D341Med (cell line): ENCODE data around the gene CCR3.

ENCODE experiments used
- DNase-seq: peaks from one replicate; pipeline ENCODE4 v3.0.0; 2012; ENCODE audit warnings: low spot score

CCR3 gene

DNA sequence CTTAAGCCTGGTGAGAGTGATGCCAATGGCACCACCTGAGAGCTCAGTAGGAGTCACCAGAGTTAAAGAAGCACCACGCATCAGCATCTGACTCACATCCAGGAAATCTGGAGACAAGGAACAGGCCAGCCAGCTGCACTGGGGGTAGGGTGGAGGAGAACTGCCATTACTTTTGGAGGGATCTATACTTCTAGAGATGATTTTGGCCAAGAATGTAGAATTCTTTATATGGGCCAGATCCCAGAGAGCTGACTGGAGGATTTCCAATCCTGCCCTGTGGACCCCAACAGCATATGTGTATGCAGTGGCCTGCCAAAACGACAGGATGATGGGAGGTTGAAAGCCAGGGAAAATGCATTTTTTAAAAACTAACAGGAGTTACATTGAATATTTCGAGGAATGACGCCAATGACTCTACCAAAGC, 29.8 kb downstream of the CCR3 start:
- no peak for DNase-seq

DNA sequence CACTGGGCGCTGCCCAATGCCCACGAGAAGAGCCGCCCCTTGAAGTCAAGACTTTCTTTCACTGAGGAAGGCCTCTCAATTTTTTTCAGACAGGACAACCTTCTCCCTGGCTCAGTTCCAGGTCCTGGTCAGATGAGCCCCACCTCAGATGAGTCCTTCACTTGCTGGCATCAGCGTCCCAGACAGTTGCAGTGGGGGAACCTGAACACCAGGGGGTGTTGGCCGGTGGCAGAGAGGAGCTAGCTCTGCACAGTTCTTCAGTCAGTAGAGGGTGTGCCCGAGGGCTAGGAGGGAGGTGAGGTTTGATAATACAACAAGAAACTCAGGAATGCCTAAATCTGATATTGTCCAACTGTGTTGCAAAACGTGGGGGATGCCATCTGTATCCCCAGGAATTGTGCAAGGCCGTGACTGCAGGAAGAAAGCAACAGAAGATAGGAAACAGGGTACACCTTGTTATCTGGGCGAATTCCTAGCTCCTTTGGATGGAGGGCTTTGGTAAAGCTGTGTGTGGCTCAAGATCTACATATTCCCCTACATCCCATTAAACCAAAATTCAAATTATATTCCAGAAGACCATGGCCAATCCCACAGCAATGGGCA, 34.3 kb downstream of the CCR3 start:
- DNase-seq: no peak

- no peak for DNase-seq
These were observed 35.2 kb downstream of the CCR3 start for GRCh38 chr3:46277476-46277875.

- DNase-seq: no peak
These were observed 36.8 kb downstream of the CCR3 start for GRCh38 chr3:46278816-46279672.

DNA sequence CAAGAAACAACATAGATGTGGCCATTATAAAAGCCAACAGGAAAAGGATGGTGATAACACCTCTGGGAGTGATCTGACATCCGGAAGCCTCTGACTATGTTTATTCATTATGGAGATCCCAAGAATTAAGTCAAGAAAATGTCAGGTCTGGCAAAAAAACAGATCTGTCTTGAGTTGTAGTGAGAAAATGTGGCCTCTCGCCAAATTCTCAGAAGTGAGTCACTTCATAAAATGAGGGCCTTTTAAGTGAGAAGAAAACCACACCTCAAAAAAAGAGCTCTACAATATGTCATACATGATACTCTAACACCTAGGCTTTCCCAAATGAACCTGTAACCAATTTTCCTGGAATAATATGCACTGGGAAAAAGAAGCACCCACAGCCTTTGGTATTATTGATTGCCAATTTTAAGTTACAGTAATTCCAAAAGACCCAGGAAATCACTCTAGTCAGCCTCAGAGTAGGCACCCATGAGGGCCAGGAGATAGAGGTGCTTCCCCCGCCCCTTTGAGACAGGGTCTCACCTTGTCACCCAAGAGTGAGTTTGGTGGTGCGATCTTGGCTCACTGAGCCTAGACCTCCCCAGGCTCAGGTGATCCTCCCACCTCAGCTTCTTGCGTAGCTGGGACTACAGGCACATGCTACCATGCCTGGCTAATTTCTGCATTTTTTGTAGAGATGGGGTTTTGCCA, 38.0 kb downstream of the CCR3 start:
- no peak for DNase-seq

DNA sequence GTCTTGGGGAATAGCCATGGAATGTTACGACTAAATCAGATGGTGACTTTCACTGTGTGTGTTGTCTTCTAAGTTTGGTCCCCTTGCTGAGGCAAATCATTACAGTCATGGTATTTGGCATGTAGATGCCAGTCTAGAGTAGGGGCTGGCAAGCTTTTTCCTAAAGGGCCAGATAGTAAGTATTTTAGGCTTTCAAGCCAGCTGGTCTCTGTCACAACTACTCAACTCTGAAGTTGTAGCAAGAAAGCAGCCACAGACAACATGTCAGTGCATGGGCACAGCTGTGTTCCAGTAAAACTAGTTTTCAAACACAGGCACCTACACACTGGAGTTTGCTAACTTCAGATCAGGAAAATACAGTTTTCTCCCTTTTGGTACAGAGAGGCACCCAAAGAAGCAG, 39.3 kb downstream of the CCR3 start:
- no peak for DNase-seq

DNA sequence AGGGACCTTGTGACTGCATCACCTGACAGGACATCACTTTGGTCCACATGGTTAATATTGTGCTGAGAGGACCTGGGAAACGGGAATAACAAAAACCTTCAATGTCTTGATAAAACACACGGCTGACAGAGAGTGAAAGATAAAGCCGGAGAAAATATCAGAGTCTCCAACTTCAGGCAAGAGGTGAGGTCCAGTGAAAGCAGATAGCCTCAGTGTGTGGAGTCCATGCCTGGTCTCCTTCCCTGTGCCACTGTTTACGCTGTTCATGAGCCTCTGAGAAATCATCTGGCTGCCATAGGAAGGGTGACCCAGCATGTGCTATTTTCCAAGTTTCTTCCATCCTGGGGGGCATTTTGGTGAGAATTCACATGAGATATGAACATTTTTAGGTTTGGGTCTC, 39.8 kb downstream of the CCR3 start:
- DNase-seq: no peak

DNA sequence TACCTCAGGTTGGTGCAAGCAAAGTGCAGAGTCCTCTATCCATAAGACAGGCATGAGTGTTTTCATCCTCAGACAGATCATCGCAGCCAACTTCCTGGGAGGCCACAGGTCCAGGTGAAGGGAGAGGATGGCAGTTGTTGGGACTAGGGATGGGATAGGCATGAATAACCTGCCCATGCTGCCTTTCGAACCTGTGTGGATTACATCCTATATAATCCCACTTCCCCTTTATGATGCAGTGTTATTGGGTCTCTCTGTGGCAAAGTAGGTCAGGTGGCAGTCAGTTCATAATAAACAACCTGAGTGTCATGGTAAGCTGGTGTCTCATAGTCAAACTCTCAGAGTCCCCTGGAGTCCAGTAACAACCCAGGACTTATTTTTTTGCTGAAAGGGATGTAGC, 40.4 kb downstream of the CCR3 start:
- DNase-seq: no peak

DNA sequence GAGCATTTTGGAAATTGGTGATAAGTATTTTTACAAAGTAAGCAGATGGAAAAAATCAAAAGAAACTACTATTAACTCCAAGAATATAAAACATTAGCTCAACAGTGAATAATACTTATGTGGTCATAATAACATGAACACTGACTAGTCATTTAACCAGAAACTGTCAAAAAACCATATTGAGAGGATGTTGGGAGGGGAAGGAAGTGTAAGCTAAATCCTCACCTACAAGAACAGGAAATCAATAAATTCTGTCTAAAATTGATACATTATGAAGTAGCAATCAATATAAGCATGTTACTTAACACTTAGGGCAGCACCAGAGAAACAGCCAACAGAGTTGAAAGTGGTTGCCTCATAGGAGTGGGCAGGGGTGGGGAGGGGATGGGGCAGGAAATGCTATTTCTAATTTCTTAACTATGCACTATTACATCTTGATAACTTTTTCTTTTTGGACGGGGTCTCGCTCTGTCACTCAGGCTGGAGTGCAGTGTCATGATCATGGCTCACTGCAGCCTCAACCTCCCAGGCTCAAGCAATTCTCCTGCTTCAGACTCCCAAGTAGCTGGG, 41.7 kb downstream of the CCR3 start:
- DNase-seq: no peak

- DNase-seq: no peak
These were observed 42.9 kb downstream of the CCR3 start for GRCh38 chr3:46284981-46285683.

DNA sequence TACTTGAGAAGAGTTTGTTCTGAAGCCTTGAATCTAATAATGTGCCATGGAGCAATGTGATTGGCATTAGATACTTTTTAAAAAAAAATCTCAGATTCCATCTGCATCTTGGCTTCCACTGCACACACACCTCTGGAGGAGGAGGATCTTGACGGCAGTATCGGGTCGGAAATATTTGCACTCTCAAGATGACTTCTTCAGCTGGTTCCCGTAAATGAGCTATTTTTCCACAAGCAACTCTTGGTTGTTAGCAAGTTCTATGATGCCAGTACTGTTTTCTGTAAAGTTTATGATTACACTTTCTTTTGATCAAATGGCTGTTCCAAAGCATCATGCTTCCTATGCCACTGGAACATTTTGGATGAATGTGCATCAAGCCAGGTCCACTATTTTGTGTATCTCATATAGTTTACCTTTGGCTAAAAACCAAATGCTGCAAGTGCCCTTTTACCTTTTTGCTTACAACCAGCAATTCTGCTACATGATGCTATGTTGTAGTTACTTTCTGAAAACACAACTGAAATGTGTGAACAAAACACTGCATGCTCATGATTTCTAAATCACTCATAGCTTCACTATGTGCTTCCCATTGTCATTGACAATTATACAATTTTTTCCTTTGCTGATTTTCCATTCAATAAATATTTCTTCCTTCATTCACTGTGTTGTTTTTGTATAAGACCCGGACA, 43.8 kb downstream of the CCR3 start:
- DNase-seq: no peak

GRCh38 chr3:46286947-46287565, 44.8 kb downstream of the CCR3 start:
- no peak for DNase-seq

DNA sequence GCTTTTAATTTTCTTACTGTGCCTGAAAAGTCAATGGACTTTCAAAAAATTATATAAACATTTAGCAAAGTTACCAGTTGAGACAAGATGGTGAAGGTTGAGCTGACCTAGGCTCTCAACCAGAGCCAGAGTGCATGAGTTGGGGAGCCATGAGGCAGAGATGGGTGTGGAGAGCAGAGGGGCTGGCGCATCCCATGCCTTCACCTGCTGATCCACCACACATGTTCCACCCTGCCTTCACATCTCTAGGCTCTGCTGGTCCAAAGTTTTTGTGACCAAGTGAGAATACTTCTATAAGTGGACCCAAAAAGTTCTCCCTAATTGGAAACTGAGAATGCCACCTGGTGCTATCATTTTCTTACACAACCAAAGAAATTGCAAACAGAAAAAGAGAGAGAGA, 47.3 kb downstream of the CCR3 start:
- no peak for DNase-seq

DNA sequence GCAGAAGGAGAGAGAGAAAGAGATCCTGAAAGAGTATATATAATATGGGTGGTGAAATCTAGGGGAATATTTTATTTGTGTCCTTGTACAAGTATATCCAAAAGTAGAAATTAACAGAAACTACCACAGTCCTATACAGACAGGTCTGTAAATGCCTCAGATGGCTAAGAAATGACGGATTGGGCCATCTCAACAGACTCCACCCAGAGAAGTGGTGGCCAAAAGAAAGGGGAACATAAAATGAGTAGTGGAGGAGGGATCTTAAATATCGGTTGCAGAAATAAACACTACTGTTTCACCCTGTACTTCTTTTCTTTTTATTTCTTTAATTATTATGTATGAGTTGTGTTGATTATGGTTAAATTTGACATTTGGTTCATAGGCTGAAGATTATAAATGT, 47.7 kb downstream of the CCR3 start:
- DNase-seq: no peak

GRCh38 chr3:46291046-46291445, 48.8 kb downstream of the CCR3 start:
- no peak for DNase-seq

- no peak for DNase-seq
These were observed 50.9 kb downstream of the CCR3 start for GRCh38 chr3:46293035-46293724.

DNA sequence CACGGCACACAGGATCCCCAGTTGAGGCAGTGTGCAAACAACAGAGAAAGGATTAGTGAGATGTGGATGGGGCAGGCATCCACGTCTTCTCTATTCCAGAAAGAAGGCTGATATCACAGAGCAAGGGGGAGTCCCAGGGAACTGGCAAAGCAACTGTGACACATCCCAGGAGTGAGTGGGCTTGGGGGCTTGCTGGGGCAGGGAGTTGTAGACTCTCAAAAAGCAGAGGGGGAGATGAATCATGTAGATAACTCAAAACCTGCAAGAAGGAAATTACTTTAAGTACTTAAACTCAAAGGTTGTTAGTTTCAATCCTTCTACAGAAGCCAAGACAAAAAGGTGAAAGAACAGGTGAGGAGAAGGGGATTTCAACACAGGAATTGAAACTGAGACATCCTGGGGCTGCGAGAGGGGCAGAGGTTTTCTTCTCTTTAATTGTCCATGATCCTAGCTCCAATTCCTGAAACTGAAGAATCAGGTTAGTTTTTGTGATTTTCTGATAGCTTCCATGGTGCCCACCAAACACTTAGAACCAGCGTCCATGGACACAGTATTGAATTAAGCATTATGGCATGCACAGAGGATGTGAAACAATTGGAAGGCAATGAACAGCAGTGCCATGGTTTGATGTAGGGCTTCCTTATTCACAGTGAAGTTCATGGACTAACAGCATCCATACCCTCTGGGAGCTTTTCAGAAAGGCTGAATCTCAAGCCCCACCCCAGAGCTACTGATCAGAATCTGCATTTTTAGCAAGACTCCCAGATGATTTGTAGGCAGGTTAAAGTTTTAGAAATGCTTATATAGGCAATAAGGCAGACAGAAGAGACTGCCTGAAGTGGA, 52.0 kb downstream of the CCR3 start:
- DNase-seq: no peak

GRCh38 chr3:46296826-46297225, 54.6 kb downstream of the CCR3 start:
- DNase-seq: no peak

- no peak for DNase-seq
These were observed 55.6 kb downstream of the CCR3 start for GRCh38 chr3:46297658-46298423.
